Activated CD8-positive, alpha-beta memory T cell treated with anti-CD3 and anti-CD28 coated beads for 4 hours (primary cell): ENCODE measurements around the gene WDR91.

ENCODE experiments used
- DNase-seq, 2 donors: peaks; one replicate each; pipeline ENCODE4 v3.0.0-alpha.2; 2020; ENCODE audit warnings: low read depth in 2 of 2

The WDR91 gene

DNA sequence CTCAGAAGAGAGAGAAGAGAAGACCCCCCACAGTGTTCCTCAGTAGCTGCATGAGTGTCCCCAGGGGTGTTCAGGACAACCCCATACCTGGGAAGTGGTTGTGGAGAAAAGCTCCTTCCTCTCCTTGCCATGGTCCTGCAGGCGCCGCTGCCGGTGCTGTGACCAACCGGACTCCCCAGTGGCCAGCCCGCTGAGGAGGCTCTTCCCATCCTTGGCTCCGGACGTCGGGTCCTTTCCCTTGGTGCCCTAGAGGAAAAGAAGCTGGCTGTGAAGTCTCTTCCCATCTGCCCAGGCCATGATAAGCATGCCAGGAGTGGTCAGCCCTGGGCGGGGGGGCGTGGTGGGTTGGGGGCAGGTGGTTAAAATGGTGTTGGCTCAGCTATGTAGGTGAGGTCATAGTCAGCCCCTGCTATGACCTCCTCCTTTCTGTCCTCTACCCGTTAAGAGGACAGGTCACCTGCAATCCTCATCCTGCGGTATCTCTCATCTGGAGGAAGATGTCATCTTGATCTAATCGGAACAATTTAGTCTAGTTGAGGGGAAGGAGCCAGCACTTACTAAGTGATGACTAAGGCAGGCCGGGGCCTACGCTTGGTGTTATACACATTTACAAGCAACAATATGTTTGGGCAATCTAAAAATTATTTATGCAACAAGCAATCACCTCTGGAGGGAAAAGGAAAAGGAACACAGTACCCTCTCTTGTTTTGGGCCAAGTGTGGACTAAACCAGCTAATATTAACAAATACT, 13.2 kb downstream of the WDR91 start:
- no peak for DNase-seq

DNA sequence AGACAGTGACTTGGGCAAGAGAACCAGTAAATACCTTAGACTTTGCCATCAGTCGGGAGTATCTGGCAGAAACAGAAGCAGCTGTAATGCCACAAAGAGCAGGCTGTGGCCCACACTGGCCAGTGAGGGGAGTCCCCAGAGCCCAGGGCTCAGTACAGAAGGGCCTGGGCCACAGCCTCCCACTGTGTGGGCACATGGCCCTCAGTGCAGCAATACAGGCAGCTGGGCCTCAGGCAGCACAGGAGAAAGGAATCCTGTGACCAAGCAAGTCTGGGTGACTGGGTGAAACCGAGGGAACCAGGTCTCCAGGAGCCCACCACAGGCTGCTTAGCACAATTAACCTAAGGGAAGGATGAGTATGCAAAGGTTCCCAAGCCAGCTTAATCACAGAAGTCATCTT, 14.0 kb downstream of the WDR91 start:
- DNase-seq: no peak

DNA sequence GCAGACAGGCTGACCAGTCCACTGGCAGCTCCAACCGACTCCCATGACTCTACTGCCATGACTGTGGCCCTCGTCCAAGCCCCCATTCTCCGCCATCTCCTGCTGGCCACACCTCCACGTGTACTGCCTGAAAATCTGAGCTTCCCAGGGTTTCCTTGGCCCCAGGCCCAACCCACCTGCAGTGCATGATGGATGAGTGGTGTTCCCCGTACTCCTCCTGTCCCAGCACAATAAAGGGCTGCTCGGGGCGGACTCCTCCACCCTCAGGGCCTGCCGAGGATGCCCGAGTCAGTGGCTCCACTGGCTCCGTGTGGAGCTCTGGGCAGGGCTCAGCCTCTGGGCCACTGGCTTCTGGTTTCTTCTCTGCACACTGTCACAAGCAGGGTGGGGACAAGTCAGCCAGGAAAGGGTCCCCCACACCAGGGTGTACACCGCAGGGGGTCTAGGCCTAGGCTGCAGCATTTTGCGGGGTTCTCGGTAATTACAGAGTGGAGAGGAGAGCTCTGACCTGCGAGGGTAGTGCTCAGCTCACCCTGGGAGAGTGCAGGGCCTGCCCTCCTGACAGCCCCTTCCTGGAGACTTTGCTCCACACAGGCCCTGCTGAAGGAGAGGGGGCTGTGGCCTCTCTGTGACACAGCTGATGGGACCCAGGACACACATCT, 15.2 kb downstream of the WDR91 start:
- DNase-seq: no peak

DNA sequence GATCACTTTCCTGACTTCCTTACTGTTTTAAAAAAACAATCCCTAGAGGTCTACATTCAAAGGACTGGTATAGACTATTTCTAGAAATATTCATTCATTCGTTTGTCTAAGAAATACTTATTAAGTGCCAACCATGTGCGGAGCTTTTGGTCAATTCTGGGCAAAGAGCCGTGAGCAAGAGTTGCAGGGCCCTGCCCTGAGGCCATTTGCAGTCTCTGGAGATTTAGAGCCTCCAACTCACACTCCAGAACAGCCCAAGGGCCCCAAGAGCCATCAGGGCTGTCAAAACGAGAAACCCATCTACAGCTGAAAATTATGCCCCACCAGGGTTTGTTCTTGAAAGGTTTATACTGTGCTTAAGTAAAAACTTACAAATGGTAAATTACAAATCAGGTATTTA, 16.2 kb downstream of the WDR91 start:
- DNase-seq: no peak

DNA sequence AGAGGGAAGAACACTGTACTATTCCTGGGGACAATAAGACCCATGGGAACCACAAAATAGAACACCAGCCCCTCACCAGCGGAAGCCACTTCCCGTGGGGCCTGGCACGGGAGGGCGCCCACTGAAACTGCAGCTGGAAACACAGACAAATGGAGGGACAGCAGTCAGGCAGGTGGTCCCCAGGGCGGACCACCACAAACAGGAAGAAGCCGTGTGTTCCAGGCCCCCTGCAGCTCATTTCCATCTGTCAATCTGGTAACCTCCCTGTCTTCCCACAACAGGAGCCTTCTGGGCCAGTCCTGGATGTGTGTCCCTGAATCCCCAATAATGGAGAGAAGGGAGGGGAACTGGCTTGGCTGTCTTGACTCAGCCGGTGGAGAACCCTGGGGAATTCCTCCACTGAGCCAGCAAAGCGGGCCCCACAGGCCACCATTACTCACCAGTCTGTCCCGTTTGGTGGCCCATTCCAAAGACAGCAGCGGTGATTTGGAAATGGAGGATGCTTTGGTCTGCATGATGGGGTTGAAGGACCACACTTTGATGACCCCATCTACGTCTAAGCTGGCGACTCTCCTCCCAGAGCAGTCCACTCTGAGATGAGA, 16.7 kb downstream of the WDR91 start:
- DNase-seq: no peak

DNA sequence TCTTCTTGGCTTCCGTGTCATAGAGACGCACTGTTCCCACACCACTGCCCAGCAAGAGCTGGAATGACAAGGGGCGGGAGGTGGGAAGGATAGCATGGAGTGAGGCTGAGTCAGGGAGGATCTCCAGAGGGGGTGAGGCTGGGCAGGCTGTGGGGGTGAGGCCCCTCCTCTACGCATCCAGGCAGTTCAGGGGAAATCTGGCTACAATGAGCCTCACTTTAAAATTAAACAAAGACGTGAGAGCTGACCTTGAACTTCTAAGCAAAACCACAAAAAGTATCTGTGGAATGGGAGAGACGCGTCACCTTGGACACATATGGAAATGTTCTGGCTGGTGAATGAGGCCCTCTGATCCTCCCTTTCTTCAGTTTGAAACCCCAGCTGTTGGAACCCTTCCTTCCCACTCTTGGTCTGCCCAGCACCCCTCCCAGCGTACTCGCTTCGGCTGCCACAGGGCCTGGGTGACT, 17.7 kb downstream of the WDR91 start:
- no peak for DNase-seq

DNA sequence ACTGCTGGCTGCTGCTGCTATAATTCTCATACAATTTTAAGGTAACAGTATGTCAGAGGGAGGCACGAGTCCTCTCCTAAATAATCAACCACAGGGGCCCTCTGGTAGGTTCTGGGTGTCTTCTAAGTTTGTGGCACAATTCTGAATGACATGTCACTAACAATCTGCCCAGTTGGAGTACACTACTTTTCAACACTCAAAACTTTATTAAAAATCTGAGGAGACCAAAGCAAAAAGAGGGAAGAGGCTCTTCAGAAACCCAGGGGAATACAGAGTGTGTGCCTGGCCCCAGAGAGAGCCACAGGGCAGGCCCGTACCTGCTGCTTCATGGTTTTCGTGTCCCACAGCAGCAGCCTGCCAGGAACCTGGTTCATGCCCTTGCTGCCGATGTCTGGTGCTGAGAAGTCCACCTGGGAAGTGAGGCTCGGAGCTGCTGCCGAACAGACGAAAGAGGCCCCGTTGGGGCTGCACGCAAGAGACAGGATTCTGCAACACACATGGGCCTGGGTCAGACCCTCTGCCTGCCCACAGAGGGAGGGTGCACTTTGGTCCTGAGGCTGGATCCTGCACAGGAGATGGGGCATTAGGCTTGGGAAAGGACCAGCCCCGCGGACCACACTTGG, 18.3 kb downstream of the WDR91 start:
- no peak for DNase-seq

DNA sequence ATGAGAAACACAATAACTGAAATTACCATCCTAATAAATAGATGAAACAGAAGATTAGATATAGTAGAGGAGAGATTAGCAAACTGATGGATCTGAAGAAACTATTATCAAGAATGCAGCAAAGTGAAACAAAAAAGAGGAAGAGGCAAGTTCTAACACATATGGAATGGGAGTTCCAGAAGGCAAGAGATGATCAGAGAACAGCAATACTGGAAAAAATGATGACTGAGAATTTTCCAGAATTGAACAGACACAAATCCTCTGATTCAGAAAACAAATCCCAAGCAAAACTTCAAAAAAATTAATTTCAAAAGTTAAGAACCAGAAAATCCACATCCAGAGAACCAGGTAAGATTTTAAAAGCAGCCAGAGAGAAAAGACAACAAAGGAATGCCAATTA, 20.6 kb downstream of the WDR91 start:
- DNase-seq: no peak

DNA sequence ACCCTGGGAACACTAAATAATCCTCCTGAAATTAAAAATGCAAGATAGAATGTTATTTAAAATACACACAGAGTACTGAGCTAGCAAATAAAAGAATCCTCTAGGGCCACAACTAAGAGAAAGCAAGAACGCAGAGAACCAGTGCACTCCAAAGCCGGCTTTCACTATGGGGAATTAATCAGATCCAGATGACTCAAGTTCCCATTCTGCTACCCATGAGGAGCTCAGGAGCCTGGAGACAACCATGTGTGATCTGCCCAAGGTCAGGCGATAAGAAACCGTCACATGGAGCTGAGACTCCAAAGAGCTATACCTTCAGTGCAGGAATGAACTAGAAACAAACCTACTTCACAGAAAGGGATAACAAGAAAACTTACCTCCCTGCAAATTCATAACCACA, 21.4 kb downstream of the WDR91 start:
- DNase-seq: no peak

DNA sequence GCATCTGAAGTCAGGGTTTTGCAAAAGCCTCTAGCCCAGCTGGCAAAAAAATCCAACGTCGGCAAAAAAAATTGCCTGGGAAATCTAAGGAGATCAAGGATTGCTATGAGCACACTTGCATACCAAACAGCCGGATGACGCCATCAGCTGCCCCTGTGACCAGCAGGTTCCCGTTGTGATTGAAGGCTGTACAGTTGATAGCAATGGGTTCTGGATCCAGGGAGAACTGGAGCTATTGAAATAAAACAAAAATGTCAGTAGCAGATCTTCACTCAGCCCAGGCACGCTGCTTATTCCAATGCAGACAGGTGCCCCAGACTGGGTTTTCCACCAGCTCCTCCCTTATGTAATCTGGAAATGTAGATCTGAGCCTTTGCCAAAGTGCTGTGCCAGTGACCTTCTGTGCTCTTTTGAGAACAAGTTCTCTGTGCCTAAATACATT, 22.1 kb downstream of the WDR91 start:
- no peak for DNase-seq

DNA sequence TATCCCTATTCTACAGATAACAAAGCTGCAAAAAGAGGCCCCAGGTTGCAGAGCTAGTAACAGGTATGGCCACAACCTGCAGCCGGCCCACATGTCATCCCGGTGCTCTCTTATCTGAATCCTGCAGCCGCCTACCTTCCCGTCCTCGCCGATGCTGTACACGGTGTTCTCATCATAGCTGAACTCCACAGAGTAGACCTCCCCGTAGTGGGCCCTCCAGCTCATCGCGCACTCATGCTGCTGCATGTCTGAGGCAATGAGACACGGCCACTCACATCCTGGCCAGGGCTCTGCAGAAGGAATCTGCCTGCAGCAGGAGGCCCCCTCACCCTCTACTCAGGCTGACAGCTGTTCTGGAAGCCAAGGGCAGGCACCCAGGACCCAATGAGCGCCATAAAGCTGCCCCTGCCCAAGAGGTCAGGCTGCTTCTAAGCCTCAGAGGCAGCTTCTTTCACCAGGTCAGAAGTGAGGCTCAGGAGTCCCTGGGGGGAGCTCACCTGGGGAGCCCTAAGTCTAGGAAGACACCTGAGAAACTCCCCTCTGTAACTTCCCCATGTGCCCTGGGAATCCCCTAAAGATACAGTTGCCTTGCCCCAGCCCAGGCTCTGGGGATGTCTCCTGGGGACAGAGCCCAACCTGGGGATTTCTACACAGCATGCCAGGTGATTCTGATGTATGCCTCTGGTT, 22.9 kb downstream of the WDR91 start:
- no peak for DNase-seq

DNA sequence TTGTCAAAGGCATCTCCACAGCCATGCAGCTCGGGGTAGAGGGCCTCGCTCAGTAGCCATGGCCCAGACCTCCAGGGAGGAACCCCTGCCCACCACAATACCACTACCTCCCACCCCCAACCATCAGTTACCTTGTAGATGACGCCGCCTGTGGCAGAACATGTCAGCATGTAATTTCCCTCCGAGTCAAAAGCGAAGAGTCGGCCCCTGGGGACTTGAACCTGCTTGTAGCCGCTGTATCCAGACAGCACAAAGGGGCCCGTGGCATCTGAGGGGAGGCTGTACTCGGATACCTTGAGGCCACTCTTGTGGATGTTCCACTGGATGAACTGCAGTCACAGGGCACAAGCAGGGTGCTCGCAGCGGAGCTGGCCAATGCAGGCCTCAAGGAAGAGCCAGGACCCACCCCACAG, 24.5 kb downstream of the WDR91 start:
- no peak for DNase-seq

DNA sequence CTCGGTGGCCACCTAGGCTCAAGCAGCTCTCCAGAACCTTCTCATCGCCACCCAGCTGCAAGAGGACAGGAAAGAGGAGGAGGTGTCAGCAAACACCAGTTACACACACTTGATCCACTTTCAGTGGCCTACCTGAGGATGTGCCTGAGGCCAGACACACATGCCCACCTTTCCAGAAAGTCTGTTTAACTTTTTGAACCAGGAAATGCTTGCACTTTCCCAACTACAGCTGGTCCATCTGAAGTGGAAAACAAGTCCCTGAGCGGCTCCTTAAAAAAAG, 25.1 kb downstream of the WDR91 start:
- DNase-seq: no peak

DNA sequence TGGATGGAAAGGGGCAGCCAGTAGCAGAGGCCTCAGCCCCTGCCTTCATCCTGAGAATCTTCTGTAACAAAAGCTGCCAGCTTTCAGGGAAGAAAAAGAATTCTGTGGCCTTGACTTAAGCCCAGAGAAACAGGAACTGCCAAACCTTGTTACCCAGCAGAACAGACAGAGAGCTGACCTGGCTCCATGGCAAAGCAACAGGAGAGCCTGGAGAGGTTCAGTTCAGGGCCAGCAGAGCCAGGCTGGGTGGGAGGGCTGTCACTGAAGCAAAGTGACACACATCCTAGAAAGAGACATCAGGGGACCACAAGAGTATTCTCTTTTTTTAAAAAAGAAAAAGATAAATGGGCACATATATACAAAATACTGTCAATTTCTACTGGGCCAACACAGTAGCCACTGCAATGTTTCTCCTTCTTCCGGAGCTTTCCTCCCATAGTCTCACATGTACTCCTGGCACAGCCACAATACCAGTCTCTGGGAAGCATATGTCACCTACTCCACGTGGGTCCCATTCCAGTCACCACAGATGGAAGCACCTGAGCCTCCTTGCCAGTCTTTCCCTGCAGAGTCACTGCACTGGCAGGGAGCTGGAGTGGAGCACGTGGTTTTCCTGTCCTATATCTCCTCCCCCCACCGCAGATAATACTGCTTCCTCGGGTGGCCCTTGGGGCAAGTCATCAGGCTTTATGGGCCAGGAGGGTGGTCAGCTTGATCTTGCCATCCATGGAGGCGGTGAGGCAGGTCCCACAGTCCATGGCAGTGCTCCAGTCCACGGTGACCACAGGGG, 25.7 kb downstream of the WDR91 start:
- DNase-seq: no peak

DNA sequence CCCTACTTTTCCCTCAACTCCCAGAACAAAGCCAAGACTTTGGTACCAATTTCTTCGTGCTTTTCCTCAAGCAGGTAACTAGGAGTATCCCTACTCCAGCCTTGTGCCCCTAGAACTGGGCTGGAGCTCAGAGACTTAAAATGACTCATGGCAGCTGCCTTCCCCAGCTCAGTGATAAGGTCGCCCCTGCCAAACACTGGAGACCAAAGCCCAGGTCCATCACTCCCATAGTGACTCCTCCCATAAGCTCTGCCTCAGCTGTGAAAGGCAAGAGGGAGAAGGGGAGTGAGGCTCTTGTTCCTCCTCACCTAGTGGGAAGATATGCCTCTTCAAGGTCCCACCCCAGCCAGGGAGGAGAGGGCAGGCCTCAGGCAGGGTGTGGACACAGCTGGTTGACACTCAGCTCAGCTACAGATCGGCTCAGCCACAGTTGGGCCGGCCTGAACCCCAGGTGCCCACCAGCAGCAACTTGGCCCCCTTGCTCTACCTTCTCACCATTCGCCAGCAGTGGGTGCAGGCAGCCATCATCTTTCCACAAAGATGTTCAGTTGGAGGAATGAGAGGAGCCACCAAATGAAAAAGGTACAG, 27.0 kb downstream of the WDR91 start:
- DNase-seq: no peak

DNA sequence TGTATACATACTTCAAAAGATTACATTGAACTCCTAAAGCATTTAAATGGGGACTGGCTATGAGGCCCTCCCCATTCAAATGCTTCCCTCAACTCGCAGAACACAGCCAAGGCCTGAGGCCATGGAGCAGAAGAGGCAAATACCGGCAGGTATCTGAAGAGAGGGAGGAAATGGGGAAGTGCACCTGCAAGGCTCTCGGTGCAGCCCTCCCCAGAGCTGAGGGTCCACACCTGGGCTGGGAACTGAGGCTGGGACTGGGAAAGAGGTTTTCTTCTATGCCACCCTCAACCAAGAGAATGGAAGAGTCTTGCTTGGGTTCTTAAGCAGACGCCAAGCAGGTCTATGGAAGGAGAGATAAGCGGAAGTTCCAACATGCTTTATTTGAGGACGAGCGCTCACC, 27.8 kb downstream of the WDR91 start:
- DNase-seq: no peak

DNA sequence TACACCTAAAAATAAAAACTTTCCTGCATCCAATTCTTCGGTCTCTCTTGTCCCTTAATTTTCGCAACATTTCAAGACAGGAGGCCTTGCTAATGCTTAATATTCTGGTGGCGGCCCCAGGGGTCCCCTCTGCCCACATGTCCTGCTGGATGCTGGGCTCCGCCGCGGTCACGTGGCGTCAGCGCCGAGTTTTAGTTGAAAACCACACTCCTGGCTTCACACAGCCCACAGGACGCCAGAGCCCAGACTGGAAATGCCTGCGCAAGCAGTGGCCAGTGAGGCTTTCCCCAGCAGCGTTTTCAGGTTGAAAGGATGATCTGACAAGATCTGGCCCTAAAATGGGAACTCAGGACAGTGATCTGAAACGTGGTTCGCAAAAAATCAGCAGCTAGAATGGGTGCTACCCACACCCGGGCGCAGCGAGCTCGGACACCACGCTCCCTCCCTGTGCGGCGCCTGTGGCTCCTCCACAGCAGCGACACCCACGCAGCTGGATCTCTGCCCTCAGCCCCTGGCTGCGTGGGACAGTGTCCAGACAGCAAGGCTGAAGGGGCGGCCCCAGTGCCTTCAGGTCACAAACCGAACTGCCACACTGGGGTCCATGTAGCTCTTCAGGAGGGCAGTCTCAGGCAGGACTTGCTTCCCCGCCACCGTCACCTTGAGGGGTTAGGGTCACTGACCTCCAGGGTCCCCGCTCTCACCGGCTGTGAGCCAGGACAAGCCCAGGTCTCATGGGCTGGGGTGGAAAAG, 29.2 kb downstream of the WDR91 start:
- DNase-seq: no peak

DNA sequence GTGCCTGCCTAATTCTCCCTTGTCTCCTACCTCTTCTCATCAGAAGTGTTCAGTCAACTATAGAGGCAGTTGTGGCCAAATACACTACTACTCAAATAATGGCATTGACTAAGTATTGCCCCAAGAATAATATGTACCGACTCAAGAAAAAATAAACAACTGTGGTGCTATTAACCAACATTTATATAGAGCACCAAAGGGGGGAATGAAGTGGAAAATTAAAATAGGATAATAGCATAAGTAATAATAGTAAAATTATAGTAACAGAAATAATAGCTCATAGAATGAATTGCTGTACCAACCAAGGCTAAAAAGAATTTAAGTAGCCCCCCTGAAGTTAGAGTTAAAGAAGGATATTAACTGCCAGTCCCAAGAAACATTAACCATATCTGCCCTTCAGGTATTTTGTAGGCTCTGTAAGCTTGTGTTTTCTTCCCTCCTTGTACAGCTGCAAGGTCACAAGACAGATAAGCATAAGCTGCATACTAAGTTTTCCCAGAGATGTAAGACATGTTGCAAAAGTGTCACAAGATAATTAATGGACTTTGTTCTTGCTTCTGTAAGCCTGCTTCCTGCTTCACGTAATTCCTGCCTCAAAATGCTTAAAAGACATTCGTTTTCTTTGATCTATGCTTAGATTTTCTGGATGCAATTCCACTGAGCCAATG, 29.9 kb downstream of the WDR91 start:
- no peak for DNase-seq

DNA sequence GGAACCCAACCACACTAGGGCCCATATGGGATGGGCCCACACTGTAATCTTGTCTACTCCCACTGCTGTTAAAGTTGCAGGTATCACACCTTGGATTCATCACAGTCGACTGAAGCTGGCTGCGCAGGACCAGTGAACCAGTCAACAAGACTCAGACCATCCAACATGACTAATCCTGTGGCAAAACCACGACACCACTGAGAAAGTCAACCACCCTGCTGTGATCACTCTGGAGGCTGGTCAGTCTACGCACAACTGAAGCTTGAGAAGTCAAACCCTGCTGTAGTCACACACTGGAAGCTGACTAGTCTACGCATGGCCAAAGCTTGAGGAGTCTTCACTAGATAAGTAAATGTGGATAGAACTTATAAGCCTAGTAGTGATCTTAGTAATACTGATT, 31.2 kb downstream of the WDR91 start:
- DNase-seq: no peak
